WTC11 (cell line): ENCODE measurements around the gene RCN2.

Experiments used
- CREM ChIP-seq: sonication (generic); formaldehyde crosslinking; IDR thresholded peaks from 2 replicates; pipeline ENCODE4 v1.8.1; 2022; ENCODE audit warnings: mild to moderate bottlenecking, missing genetic modification reagents, moderate library complexity
- FOXP4 ChIP-seq: sonication (generic); formaldehyde crosslinking; IDR thresholded peaks from 2 replicates; pipeline ENCODE4 v1.8.0; 2022; ENCODE audit warnings: mild to moderate bottlenecking, missing genetic modification reagents
- GRHL2 ChIP-seq: fragments of 250-450 bp; sonication (Bioruptor Pico); IDR thresholded peaks from 2 replicates; pipeline ENCODE4 v1.8.0; 2022; ENCODE audit warnings: mild to moderate bottlenecking, moderate library complexity; ENCODE audit not compliant: insufficient replicate concordance, severe bottlenecking
- IRF2 ChIP-seq: sonication (generic); formaldehyde crosslinking; IDR thresholded peaks from 2 replicates; pipeline ENCODE4 v1.8.0; 2022; ENCODE audit warnings: low read depth, missing genetic modification reagents, borderline replicate concordance
- NFE2L1 ChIP-seq: sonication (generic); formaldehyde crosslinking; IDR thresholded peaks from 2 replicates; pipeline ENCODE4 v1.8.1; 2023; ENCODE audit warnings: missing genetic modification reagents
- NFYB ChIP-seq: sonication (generic); formaldehyde crosslinking; conservative IDR thresholded peaks from 2 replicates; pipeline ENCODE4 v1.8.0; 2022; ENCODE audit warnings: low read depth, missing genetic modification reagents
- PRDM15 ChIP-seq: sonication (generic); formaldehyde crosslinking; IDR thresholded peaks from 2 replicates; pipeline ENCODE4 v1.8.0; 2022; ENCODE audit warnings: missing genetic modification reagents
- ZBTB43 ChIP-seq: sonication (generic); formaldehyde crosslinking; IDR thresholded peaks from 2 replicates; pipeline ENCODE4 v1.8.1; 2023; ENCODE audit warnings: mild to moderate bottlenecking, missing genetic modification reagents
- TF ChIP-seq, protein P1 (sequence below): sonication (generic); formaldehyde crosslinking; IDR thresholded peaks from 2 replicates; pipeline ENCODE4 v1.8.1; 2022; ENCODE audit warnings: missing genetic modification reagents, borderline replicate concordance
- TF ChIP-seq, protein P2 (sequence below): fragments of 200-600 bp; IDR thresholded peaks from 2 replicates; pipeline ENCODE4 v1.8.0; 2022; ENCODE audit warnings: antibody characterized with exemption
- TF ChIP-seq, protein P3 (sequence below): sonication (generic); formaldehyde crosslinking; IDR thresholded peaks from 2 replicates; pipeline ENCODE4 v1.8.0; 2022; ENCODE audit warnings: mild to moderate bottlenecking, missing genetic modification reagents

GRCh38 chr15:76983590-76984375, 52.2 kb downstream of the RCN2 start:
- TF ChIP-seq, protein P1, sequence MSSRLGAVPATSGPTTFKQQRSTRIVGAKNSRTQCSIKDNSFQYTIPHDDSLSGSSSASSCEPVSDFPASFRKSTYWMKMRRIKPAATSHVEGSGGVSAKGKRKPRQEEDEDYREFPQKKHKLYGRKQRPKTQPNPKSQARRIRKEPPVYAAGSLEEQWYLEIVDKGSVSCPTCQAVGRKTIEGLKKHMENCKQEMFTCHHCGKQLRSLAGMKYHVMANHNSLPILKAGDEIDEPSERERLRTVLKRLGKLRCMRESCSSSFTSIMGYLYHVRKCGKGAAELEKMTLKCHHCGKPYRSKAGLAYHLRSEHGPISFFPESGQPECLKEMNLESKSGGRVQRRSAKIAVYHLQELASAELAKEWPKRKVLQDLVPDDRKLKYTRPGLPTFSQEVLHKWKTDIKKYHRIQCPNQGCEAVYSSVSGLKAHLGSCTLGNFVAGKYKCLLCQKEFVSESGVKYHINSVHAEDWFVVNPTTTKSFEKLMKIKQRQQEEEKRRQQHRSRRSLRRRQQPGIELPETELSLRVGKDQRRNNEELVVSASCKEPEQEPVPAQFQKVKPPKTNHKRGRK (CRISPR knock-in tag): no peak
- TF ChIP-seq, protein P2, sequence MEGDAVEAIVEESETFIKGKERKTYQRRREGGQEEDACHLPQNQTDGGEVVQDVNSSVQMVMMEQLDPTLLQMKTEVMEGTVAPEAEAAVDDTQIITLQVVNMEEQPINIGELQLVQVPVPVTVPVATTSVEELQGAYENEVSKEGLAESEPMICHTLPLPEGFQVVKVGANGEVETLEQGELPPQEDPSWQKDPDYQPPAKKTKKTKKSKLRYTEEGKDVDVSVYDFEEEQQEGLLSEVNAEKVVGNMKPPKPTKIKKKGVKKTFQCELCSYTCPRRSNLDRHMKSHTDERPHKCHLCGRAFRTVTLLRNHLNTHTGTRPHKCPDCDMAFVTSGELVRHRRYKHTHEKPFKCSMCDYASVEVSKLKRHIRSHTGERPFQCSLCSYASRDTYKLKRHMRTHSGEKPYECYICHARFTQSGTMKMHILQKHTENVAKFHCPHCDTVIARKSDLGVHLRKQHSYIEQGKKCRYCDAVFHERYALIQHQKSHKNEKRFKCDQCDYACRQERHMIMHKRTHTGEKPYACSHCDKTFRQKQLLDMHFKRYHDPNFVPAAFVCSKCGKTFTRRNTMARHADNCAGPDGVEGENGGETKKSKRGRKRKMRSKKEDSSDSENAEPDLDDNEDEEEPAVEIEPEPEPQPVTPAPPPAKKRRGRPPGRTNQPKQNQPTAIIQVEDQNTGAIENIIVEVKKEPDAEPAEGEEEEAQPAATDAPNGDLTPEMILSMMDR: no peak
- TF ChIP-seq GRHL2 (CRISPR knock-in tag) (no peak), CREM (CRISPR knock-in tag) (no peak), ZBTB43 (CRISPR knock-in tag) (no peak), IRF2 (CRISPR knock-in tag) (no peak), FOXP4 (CRISPR knock-in tag) (no peak), NFE2L1 (CRISPR knock-in tag) (no peak), PRDM15 (no peak), NFYB (CRISPR knock-in tag) (no peak)
- TF ChIP-seq, protein P3, sequence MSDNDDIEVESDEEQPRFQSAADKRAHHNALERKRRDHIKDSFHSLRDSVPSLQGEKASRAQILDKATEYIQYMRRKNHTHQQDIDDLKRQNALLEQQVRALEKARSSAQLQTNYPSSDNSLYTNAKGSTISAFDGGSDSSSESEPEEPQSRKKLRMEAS (CRISPR knock-in tag): no peak
